ENCODE results near the gene CDYL.

GRCh38 chr6:4883298-4883697 is 107.1 kb downstream of the CDYL start:
- no peak for TF ChIP-seq EZH2phosphoT487 (IDR thresholded peaks at IDR 0.05; ENCODE audit: borderline replicate concordance, low read depth)
- no peak for TF ChIP-seq CTCF (IDR thresholded peaks at IDR 0.05)
- TF ChIP-seq USF2 (IDR thresholded peaks at IDR 0.05; ENCODE audit: borderline replicate concordance, low read depth, low read length) = no peak
